ENCODE results near the gene MESP2.

Gene MESP2

GRCh38 chr15:89769366-89769765 is 6.8 kb upstream of the MESP2 start:
- DNase-seq (ENCODE audit: low read depth), result no peak
- TF ChIP-seq CTCF (IDR thresholded peaks at IDR 0.05; ENCODE audit: low read length, missing control alignments), result no peak
- no peak overlapping the region for H3K4me3 ChIP-seq (replicated peaks; ENCODE audit: low read depth, low read length)

GRCh38 chr15:89770041-89770440 is 6.1 kb upstream of the MESP2 start:
- DNase-seq (ENCODE audit: low read depth), result peak; percentile 47

GRCh38 chr15:89772932-89773583 is 3.1 kb upstream of the MESP2 start:
- no peak overlapping the region for H3K4me3 ChIP-seq (replicated peaks; ENCODE audit: low read depth, low read length)
- peak; percentile 42 for TF ChIP-seq CTCF (IDR thresholded peaks at IDR 0.05; ENCODE audit: low read length, missing control alignments)
- DNase-seq (ENCODE audit: low read depth), result peak; percentile 31

More at GRCh38 chr15:89770041-89770440, 6.1 kb upstream of the MESP2 start:
- H3K4me3 ChIP-seq (replicated peaks; ENCODE audit: low read depth, low read length), result no peak overlapping the region
- no peak for TF ChIP-seq CTCF (IDR thresholded peaks at IDR 0.05; ENCODE audit: low read length, missing control alignments)

GRCh38 chr15:89774492-89774891 is 1.6 kb upstream of the MESP2 start:
- no peak for TF ChIP-seq CTCF (IDR thresholded peaks at IDR 0.05; ENCODE audit: low read length, missing control alignments)
- DNase-seq (ENCODE audit: low read depth), result no peak
- no peak overlapping the region for H3K4me3 ChIP-seq (replicated peaks; ENCODE audit: low read depth, low read length)

- no peak for DNase-seq (ENCODE audit: low read depth)
- TF ChIP-seq CTCF (IDR thresholded peaks at IDR 0.05; ENCODE audit: low read length, missing control alignments), result no peak
- peak overlapping the region; percentile 41 for H3K4me3 ChIP-seq (replicated peaks; ENCODE audit: low read depth, low read length)
These were observed 317 bp upstream of the MESP2 start for GRCh38 chr15:89775815-89776214.

- peak overlapping the region; percentile 41 for H3K4me3 ChIP-seq (replicated peaks; ENCODE audit: low read depth, low read length)
- DNase-seq (ENCODE audit: low read depth), result no peak
- no peak for TF ChIP-seq CTCF (IDR thresholded peaks at IDR 0.05; ENCODE audit: low read length, missing control alignments)
These were observed 1.1 kb downstream of the MESP2 start for GRCh38 chr15:89777073-89777751.

Data from fibroblast of pulmonary artery (primary cell).